ENCODE data around the gene NKTR.

NKTR gene

GRCh38 chr3:42581709-42582473 is 18.6 kb upstream of the NKTR start, which contains the start of gene SEC22C:
SEC22C (minus strand) TSS chr3:42581967; CDS start chr3:42569046, 12,921 bp downstream.
- peak within 1 kb of the TSS; percentile 82 for H3K4me3 ChIP-seq (ENCODE audit: low read depth, low read length)
- peak; percentile 95 for DNase-seq (ENCODE audit: low read depth)
- peak; percentile 28 for TF ChIP-seq CTCF (IDR thresholded peaks at IDR 0.05; ENCODE audit: low read depth, low read length)
- TF ChIP-seq MYC (IDR thresholded peaks at IDR 0.05; ENCODE audit: low read depth, low read length), result peak; percentile 52
- TF ChIP-seq POLR2A (IDR thresholded peaks at IDR 0.05; ENCODE audit: extremely low read depth, insufficient read length), result peak; percentile 48
- TF ChIP-seq, protein P1, sequence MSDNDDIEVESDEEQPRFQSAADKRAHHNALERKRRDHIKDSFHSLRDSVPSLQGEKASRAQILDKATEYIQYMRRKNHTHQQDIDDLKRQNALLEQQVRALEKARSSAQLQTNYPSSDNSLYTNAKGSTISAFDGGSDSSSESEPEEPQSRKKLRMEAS (IDR thresholded peaks at IDR 0.05; ENCODE audit: low read depth, low read length), result peak; percentile 66

DNA sequence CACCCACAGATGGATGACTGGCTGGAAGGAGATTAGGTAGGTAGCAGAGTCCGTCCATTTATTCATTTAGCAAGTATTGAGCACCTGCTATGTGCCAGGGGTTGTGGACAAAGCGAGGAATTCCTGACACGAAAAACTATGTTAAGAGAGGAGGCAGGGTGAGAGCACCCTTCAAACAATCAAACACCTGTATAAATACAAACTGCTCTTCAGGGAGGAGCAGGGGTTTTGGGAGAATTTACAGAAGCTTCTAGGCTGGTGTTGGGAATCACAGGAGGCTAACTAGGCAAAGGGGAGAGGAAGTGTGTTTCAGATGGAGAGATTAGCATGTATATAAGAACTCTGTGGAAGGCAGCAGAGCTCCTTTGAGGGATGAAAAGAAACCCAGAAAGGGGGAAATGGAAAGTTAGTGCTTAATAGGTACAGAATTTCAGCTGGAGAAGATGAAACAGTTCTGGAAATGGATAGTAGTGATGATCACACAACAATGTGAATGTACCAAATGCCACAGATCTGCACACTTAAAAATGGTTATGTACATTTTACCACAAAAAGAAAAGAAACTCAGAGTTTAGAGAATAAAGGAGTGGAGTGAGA is 17.9 kb upstream of the NKTR start:
- no peak for DNase-seq (ENCODE audit: low read depth)
- TF ChIP-seq MYC (IDR thresholded peaks at IDR 0.05; ENCODE audit: low read depth, low read length) (no peak), POLR2A (IDR thresholded peaks at IDR 0.05; ENCODE audit: extremely low read depth, insufficient read length) (no peak), CTCF (IDR thresholded peaks at IDR 0.05; ENCODE audit: low read depth, low read length) (no peak)
- TF ChIP-seq, protein P1 (IDR thresholded peaks at IDR 0.05; ENCODE audit: low read depth, low read length), result no peak
- H3K4me3 ChIP-seq (ENCODE audit: low read depth, low read length), result peak overlapping the region; percentile 82

- H3K4me3 ChIP-seq (ENCODE audit: low read depth, low read length), result no peak overlapping the region
- TF ChIP-seq POLR2A (IDR thresholded peaks at IDR 0.05; ENCODE audit: extremely low read depth, insufficient read length), result no peak
- TF ChIP-seq, protein P1 (IDR thresholded peaks at IDR 0.05; ENCODE audit: low read depth, low read length), result no peak
- TF ChIP-seq CTCF (IDR thresholded peaks at IDR 0.05; ENCODE audit: low read depth, low read length), result no peak
- no peak for TF ChIP-seq MYC (IDR thresholded peaks at IDR 0.05; ENCODE audit: low read depth, low read length)
- no peak for DNase-seq (ENCODE audit: low read depth)
Observed at GRCh38 chr3:42588625-42589024, 11.9 kb upstream of the NKTR start.

GRCh38 chr3:42589382-42590109 is 10.9 kb upstream of the NKTR start:
- peak overlapping the region; percentile 80 for H3K4me3 ChIP-seq (ENCODE audit: low read depth, low read length)
- TF ChIP-seq MYC (IDR thresholded peaks at IDR 0.05; ENCODE audit: low read depth, low read length) (no peak), POLR2A (IDR thresholded peaks at IDR 0.05; ENCODE audit: extremely low read depth, insufficient read length) (no peak), CTCF (IDR thresholded peaks at IDR 0.05; ENCODE audit: low read depth, low read length) (no peak)
- TF ChIP-seq, protein P1 (IDR thresholded peaks at IDR 0.05; ENCODE audit: low read depth, low read length), result no peak
- DNase-seq (ENCODE audit: low read depth), result no peak

GRCh38 chr3:42590989-42591756 is 9.3 kb upstream of the NKTR start:
- peak overlapping the region; percentile 80 for H3K4me3 ChIP-seq (ENCODE audit: low read depth, low read length)
- DNase-seq (ENCODE audit: low read depth), result no peak

More at GRCh38 chr3:42590989-42591756, 9.3 kb upstream of the NKTR start:
- no peak for TF ChIP-seq POLR2A (IDR thresholded peaks at IDR 0.05; ENCODE audit: extremely low read depth, insufficient read length)
- no peak for TF ChIP-seq MYC (IDR thresholded peaks at IDR 0.05; ENCODE audit: low read depth, low read length)
- no peak for TF ChIP-seq CTCF (IDR thresholded peaks at IDR 0.05; ENCODE audit: low read depth, low read length)

Measured in NB4 (cell line).